HEK293 (cell line): ENCODE results near the gene C6orf15.

Experiments used
- CTCF ChIA-PET: fragments of 350-600 bp; formaldehyde crosslinking; extraction: SDS; loops from one replicate; lab custom pipeline; 2021; ENCODE audit warnings: antibody characterized with exemption; lab: Yijun Ruan, JAX
- POLR2A ChIA-PET: fragments of 300-600 bp; formaldehyde crosslinking; extraction: SDS; loops from one replicate; lab custom pipeline; 2020; ENCODE audit warnings: antibody characterized with exemption, inconsistent platforms; lab: Yijun Ruan, JAX
- H3K27ac ChIP-seq: fragments of 200-500 bp; sonication (Bioruptor generic); 2 replicates; pipeline ENCODE4 v1.5.1; 2014; ENCODE audit warnings: low read depth, low read length, control low read depth, inconsistent platforms; ENCODE audit errors: extremely low read depth
- H3K36me3 ChIP-seq, 2 experiments: fragments of 200-500 bp in 1 of 2; sonication (Bioruptor generic) in 1 of 2; 1 replicate in 1 of 2; 2 replicates in 1 of 2; pipeline ENCODE4 v1.5.1; 2014 to 2017; ENCODE audit warnings: inconsistent platforms in 2 of 2, low read length in 2 of 2; ENCODE audit not compliant: control insufficient read depth in 2 of 2, insufficient read depth in 1 of 2
- H3K4me1 ChIP-seq: fragments of 200-500 bp; sonication (Bioruptor generic); 2 replicates; pipeline ENCODE4 v1.5.1; 2014; ENCODE audit warnings: mild to moderate bottlenecking, low read length, inconsistent platforms; ENCODE audit not compliant: control insufficient read depth, insufficient read depth
- H3K4me3 ChIP-seq: 2 replicates; pipeline ENCODE4 v1.5.1; 2011; ENCODE audit warnings: low read depth, mild to moderate bottlenecking, control low read depth, low read length, moderate library complexity
- H3K9me3 ChIP-seq: fragments of 200-500 bp; sonication (Bioruptor generic); 2 replicates; pipeline ENCODE4 v1.5.1; 2014; ENCODE audit warnings: low read depth, low read length, inconsistent platforms; ENCODE audit not compliant: control insufficient read depth, insufficient read depth
- EGR2 ChIP-seq: fragments of 450-650 bp; formaldehyde crosslinking; IDR thresholded peaks from 2 replicates; pipeline ENCODE4 v1.5.1; 2016; ENCODE audit warnings: low read depth, missing biosample characterization, missing genetic modification characterization
- HIC1 ChIP-seq: fragments of 450-650 bp; formaldehyde crosslinking; IDR thresholded peaks from 2 replicates; pipeline ENCODE4 v1.5.1; 2016; ENCODE audit warnings: missing biosample characterization, missing genetic modification characterization
- HOXC10 ChIP-seq: sonication (generic); formaldehyde crosslinking; IDR thresholded peaks from 2 replicates; pipeline ENCODE4 v1.8.1; 2023; ENCODE audit warnings: mild to moderate bottlenecking, missing genetic modification reagents
- INSM2 ChIP-seq: fragments of 450-650 bp; formaldehyde crosslinking; IDR thresholded peaks from 2 replicates; pipeline ENCODE4 v1.5.1; 2016; ENCODE audit warnings: missing biosample characterization, missing genetic modification characterization
- MEIS1 ChIP-seq: sonication (generic); formaldehyde crosslinking; IDR thresholded peaks from 2 replicates; pipeline ENCODE4 v1.8.1; 2022; ENCODE audit warnings: missing genetic modification reagents, mild to moderate bottlenecking, borderline replicate concordance
- PATZ1 ChIP-seq: fragments of 450-650 bp; formaldehyde crosslinking; IDR thresholded peaks from 2 replicates; pipeline ENCODE4 v1.5.1; 2016; ENCODE audit warnings: missing biosample characterization, missing genetic modification characterization
- SP3 ChIP-seq: fragments of 450-650 bp; formaldehyde crosslinking; IDR thresholded peaks from 2 replicates; pipeline ENCODE4 v1.5.1; 2016; ENCODE audit warnings: missing biosample characterization, missing genetic modification characterization
- ZBTB44 ChIP-seq: fragments of 450-650 bp; IDR thresholded peaks from 2 replicates; pipeline ENCODE4 v1.5.1; 2018; ENCODE audit warnings: missing biosample characterization, mild to moderate bottlenecking, missing genetic modification characterization
- ZEB2 ChIP-seq: fragments of 450-650 bp; formaldehyde crosslinking; IDR thresholded peaks from 2 replicates; pipeline ENCODE4 v1.5.1; 2016; ENCODE audit warnings: missing biosample characterization, missing genetic modification characterization
- ZFHX2 ChIP-seq: fragments of 450-650 bp; formaldehyde crosslinking; conservative IDR thresholded peaks from 2 replicates; pipeline ENCODE4 v1.5.1; 2016; ENCODE audit warnings: missing biosample characterization, missing genetic modification characterization
- ZFP37 ChIP-seq: fragments of 450-650 bp; formaldehyde crosslinking; IDR thresholded peaks from 2 replicates; pipeline ENCODE4 v1.5.1; 2016; ENCODE audit warnings: missing biosample characterization, missing genetic modification characterization
- ZNF112 ChIP-seq: fragments of 450-650 bp; formaldehyde crosslinking; IDR thresholded peaks from 2 replicates; pipeline ENCODE4 v1.5.0; 2017; ENCODE audit warnings: missing biosample characterization, missing genetic modification characterization
- ZNF132 ChIP-seq: fragments of 450-650 bp; formaldehyde crosslinking; IDR thresholded peaks from 2 replicates; pipeline ENCODE4 v1.5.1; 2017; ENCODE audit warnings: missing biosample characterization, missing genetic modification characterization, borderline replicate concordance
- ZNF174 ChIP-seq: fragments of 450-650 bp; formaldehyde crosslinking; IDR thresholded peaks from 2 replicates; pipeline ENCODE4 v1.5.0; 2017; ENCODE audit warnings: missing biosample characterization, mild to moderate bottlenecking, missing genetic modification characterization
- ZNF2 ChIP-seq: fragments of 450-650 bp; formaldehyde crosslinking; IDR thresholded peaks from 2 replicates; pipeline ENCODE4 v1.5.1; 2016; ENCODE audit warnings: missing biosample characterization, missing genetic modification characterization
- ZNF211 ChIP-seq: fragments of 450-650 bp; formaldehyde crosslinking; IDR thresholded peaks from 2 replicates; pipeline ENCODE4 v1.5.1; 2016; ENCODE audit warnings: low read depth, missing biosample characterization, missing genetic modification characterization
- ZNF239 ChIP-seq: fragments of 450-650 bp; formaldehyde crosslinking; IDR thresholded peaks from 2 replicates; pipeline ENCODE4 v1.5.1; 2016; ENCODE audit warnings: missing biosample characterization, missing genetic modification characterization
- ZNF48 ChIP-seq: fragments of 450-650 bp; formaldehyde crosslinking; IDR thresholded peaks from 2 replicates; pipeline ENCODE4 v1.5.1; 2016; ENCODE audit warnings: missing biosample characterization, missing genetic modification characterization
- ZNF488 ChIP-seq: fragments of 450-650 bp; formaldehyde crosslinking; IDR thresholded peaks from 2 replicates; pipeline ENCODE4 v1.5.1; 2016; ENCODE audit warnings: missing biosample characterization, missing genetic modification characterization
- ZNF514 ChIP-seq: fragments of 450-650 bp; formaldehyde crosslinking; IDR thresholded peaks from 2 replicates; pipeline ENCODE4 v1.5.1; 2016; ENCODE audit warnings: missing biosample characterization, missing genetic modification characterization
- ZNF555 ChIP-seq: fragments of 450-650 bp; formaldehyde crosslinking; conservative IDR thresholded peaks from 2 replicates; pipeline ENCODE4 v1.5.1; 2017; ENCODE audit warnings: missing biosample characterization, mild to moderate bottlenecking, missing genetic modification characterization, inconsistent platforms
- ZNF621 ChIP-seq: fragments of 450-650 bp; formaldehyde crosslinking; IDR thresholded peaks from 2 replicates; pipeline ENCODE4 v1.5.1; 2017; ENCODE audit warnings: missing biosample characterization, missing genetic modification characterization
- ZNF830 ChIP-seq: fragments of 450-650 bp; IDR thresholded peaks from 2 replicates; pipeline ENCODE4 v1.5.0; 2018; ENCODE audit warnings: missing biosample characterization, missing genetic modification characterization, low read depth, mild to moderate bottlenecking, moderate library complexity

C6orf15 gene

GRCh38 chr6:31138982-31139381 lies 26.6 kb upstream of the C6orf15 start, which contains the start of gene PSORS1C2 (continued):
- TF ChIP-seq ZNF174 (tag by site-specific recombination) (no peak), MEIS1 (no peak), ZFP37 (tag by site-specific recombination) (no peak)

GRCh38 chr6:31135710-31136109 lies 23.3 kb upstream of the C6orf15 start:
- POLR2A ChIA-PET = no interaction called here
- CTCF ChIA-PET = interaction anchor here (0.6 to 2.3 kb wide), 9 partner anchors 9 to 231 kb away, joined by 3 to 14 read pairs (median 3); partner anchors contain the start of gene TCF19

GRCh38 chr6:31132806-31133205 lies 20.4 kb upstream of the C6orf15 start:
- Histone ChIP-seq H3K36me3 (no peaks in the 10 kb centered on the region), H3K4me3 (no peak overlapping the region), H3K4me1 (no peaks in the 10 kb centered on the region), H3K9me3 (no peaks in the 10 kb centered on the region), H3K27ac (no peak overlapping the region)
- CTCF ChIA-PET = interaction anchor here (0.8 to 11.3 kb wide), 4 partner anchors 46 to 217 kb away, joined by 3 to 100 read pairs (median 6); no protein-coding TSS in a partner anchor
- POLR2A ChIA-PET = no interaction called here
- TF ChIP-seq ZNF239 = no peak
- TF ChIP-seq ZNF621 (tag by site-specific recombination) = no peak
- peak; percentile 72 for TF ChIP-seq ZFHX2 (tag by site-specific recombination)
- TF ChIP-seq ZNF112 = no peak
- TF ChIP-seq EGR2 (tag by site-specific recombination) = peak; percentile 76
- no peak for TF ChIP-seq ZNF555 (tag by site-specific recombination)

More at GRCh38 chr6:31135710-31136109, 23.3 kb upstream of the C6orf15 start:
- Histone ChIP-seq H3K27ac (no peak overlapping the region), H3K4me3 (no peak overlapping the region), H3K36me3 (no peaks in the 10 kb centered on the region), H3K9me3 (no peaks in the 10 kb centered on the region), H3K4me1 (no peaks in the 10 kb centered on the region)
- TF ChIP-seq SP3 (tag by site-specific recombination) (no peak), INSM2 (tag by site-specific recombination) (no peak), ZNF830 (tag by site-specific recombination) (no peak), ZNF488 (no peak)

- no peaks in the 10 kb centered on the region for H3K9me3 ChIP-seq
- H3K36me3 ChIP-seq = no peaks in the 10 kb centered on the region
- POLR2A ChIA-PET = interaction anchor here (0.6 to 0.7 kb wide), 2 partner anchors 226 to 437 kb away, joined by 3 read pairs; no protein-coding TSS in a partner anchor
- no peak overlapping the region for H3K27ac ChIP-seq
- CTCF ChIA-PET = interaction anchor here (0.6 to 11.3 kb wide), 9 partner anchors 16 to 676 kb away, joined by 3 to 100 read pairs (median 4); no protein-coding TSS in a partner anchor
- H3K4me1 ChIP-seq = no peaks in the 10 kb centered on the region
- H3K4me3 ChIP-seq = no peak overlapping the region
- TF ChIP-seq ZEB2 (tag by site-specific recombination) (no peak), ZNF132 (tag by site-specific recombination) (no peak), EGR2 (tag by site-specific recombination) (no peak), ZNF514 (no peak), PATZ1 (tag by site-specific recombination) (no peak), HOXC10 (CRISPR knock-in tag) (no peak), ZNF211 (tag by site-specific recombination) (no peak), HIC1 (no peak), ZNF48 (no peak), ZBTB44 (tag by site-specific recombination) (no peak), ZNF2 (tag by site-specific recombination) (no peak)
Measured at GRCh38 chr6:31131595-31131994, 19.2 kb upstream of the C6orf15 start.
